ENCODE measurements around the gene FGD6. TPM values are rescaled to one million over a fixed set of nuclear protein-coding genes. Genes with fewer than 3 reads are reported as not detected.
"Not testable (repeated sequence)": the region's sequence is repeated elsewhere in the genome, so short reads cannot be mapped to it uniquely, and the experiment has no call there.

FGD6 gene
- total RNA-seq, 1 donor from 2014 or later, result 15.9 TPM

GRCh38 chr12:95130096-95130495, 87.2 kb downstream of the FGD6 start:
- DNase-seq (ENCODE audit: low read depth in 2 of 2), result peak in 1 of 2 donors; percentile 27

- DNase-seq (ENCODE audit: low read depth in 2 of 2), result no peak
Observed at GRCh38 chr12:95129115-95129514, 88.2 kb downstream of the FGD6 start.

DNA sequence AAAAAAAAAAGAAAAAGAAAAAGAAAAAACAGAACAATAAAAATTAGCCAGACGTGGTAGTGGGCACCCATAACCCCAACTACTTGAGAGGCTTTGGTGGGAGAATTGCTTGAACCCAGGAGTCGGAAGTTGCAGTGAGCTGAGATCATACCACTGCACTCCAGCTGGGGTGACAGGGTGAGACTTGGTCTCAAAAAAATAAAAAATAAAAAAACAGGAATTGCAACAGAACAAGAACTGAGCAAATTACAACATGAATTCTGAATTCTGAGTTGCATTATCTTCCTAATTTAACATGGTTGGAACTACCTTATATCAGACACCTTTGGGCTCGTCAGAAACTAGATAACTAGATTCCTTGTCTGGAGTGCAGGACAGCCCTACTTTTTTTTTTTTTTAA, 90.5 kb downstream of the FGD6 start:
- DNase-seq (ENCODE audit: low read depth in 2 of 2), result no peak

- DNase-seq (ENCODE audit: low read depth in 2 of 2), result no peak
Observed at GRCh38 chr12:95126076-95126475, 91.2 kb downstream of the FGD6 start.

DNA sequence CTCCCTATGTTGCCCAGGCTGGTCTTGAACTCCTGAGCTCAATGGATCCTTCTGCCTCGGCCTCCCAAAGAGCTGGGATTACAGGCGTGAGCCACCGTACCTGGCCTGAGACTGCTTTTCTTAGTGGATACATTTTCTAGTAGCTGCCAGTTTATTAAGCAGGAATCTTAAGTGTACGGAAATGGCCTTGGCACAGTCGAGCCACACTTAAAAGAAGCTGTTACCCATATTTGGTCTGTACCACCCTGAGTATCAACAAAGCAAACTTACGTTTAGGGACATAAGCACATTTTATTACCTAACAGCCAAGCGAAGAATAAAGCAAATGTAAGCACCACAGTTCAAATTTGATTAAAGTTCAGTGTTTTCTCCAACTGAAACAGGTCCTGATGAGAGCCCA, 93.2 kb downstream of the FGD6 start:
- no peak for DNase-seq (ENCODE audit: low read depth in 2 of 2)

GRCh38 chr12:95118788-95119179, 98.5 kb downstream of the FGD6 start:
- DNase-seq (ENCODE audit: low read depth in 2 of 2), result no peak

GRCh38 chr12:95118138-95118787, 99.0 kb downstream of the FGD6 start:
- DNase-seq (ENCODE audit: low read depth in 2 of 2), result peak; percentile 68 to 96

DNA sequence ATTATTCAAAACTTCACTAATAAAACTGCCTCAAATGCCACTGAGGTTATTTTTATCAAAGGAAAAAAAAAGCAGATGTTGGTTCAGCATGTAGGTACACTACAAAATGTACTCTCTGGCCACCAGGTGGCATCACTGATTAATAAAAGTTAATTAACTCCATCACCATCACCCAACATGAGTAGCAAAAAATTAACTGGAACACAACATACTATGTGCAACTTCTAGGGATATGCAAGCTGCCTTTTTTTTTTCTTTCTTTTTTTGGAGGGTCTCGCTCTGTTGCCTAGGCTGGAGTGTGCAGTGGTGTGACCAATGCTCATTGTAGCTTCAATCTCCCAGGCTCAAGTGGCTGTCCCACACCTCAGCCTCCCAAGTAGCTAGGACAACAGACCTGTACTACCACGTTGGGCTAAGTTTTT, 100.1 kb downstream of the FGD6 start:
- DNase-seq (ENCODE audit: low read depth in 2 of 2), result peak; percentile 87 to 88

DNA sequence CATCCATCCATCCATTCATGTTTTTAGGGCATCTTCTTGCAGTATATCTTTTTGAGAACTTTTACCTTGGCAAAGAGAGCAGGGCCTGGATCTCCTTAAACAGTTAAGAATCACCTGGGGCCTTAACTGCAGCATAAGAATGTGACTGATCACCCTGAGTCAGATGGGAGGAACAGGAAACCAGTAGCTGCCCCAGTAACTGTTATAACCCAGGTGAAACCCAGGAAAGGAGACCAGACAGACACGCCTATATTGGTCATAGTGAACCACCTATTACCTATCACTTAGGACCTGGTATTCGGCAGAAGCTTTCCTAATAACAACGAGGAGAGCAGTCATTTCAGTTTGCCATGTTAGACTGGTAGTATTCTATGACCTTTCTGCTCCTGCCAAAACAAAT, 100.5 kb downstream of the FGD6 start:
- DNase-seq (ENCODE audit: low read depth in 2 of 2), result no peak

DNA sequence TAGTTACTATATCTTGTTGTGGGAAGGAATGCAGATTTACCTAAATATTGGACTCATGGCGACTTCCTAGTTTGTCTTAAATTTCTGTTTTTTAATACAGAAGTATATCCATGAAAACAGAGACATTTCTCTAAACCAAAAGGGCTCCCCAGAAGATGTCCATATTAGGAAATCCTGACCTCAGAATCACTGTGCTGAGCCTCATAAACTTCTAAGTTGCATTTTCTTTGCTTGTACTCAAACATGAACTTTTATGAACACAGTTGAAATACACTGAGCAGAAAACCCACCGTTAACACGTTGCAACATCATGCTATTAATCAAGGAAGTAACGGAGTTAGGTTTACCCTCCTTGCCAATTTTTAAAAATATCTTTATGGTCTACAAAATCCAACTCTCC, 100.9 kb downstream of the FGD6 start:
- DNase-seq (ENCODE audit: low read depth in 2 of 2), result no peak

DNA sequence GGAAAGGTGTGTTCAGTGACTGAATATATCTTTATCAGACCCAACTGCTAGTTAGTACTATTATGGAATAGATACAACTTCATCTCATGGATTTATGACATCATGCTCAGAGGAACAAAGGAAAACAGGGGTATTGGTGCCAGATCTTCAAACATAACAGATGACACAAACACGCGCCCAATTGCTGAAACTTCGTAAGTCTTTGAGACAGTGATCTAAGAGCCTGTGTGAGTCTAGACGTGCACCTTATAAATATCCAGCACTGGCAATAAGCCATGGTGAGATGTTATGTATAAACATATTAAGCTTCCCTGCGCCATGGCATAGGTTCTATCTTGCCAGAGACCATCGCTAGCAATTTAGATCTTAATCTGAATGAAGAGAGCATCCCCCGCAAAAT, 101.6 kb downstream of the FGD6 start:
- peak in 1 of 2 donors; percentile 13 for DNase-seq (ENCODE audit: low read depth in 2 of 2)

- DNase-seq (ENCODE audit: low read depth in 2 of 2), result no peak
Observed at GRCh38 chr12:95114766-95115405, 102.4 kb downstream of the FGD6 start.

DNA sequence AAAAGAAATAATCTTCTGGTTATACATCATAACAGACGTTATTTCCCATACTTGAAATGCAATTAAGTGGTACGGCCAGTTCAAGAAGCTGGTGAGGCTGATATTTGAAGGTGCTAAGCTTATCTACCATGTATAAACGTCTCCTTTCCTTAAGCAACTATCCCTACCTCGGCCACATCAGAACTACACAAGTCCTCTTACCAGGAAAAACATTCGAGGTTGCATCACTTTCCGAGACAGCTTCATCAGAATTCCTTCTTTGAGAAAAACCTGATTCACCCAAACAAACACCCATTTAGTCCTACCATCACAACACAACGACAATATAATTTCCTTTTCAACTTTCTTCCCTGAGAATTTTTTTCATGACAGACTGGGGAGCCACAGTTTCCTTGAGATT, 109.9 kb downstream of the FGD6 start:
- DNase-seq (ENCODE audit: low read depth in 2 of 2), result no peak

DNA sequence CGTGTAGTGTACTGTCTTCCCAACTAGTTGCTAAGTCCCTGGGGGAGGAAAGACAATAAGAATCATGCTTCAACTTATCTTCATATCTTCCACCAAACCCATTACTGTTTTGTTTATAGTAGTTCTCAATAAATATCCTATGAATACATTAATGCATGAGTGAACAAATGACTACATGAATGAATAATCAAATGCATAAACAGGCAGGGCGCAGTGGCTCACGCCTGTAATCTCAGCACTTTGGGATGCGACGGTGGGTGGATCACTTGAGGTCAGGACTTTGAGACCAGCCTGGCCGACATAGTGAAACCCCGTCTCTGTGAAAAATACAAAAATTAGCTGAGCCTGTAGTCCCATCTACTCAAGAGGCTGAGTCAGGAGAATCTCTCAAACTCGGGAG, 111.7 kb downstream of the FGD6 start:
- no peak for DNase-seq (ENCODE audit: low read depth in 2 of 2)

DNA sequence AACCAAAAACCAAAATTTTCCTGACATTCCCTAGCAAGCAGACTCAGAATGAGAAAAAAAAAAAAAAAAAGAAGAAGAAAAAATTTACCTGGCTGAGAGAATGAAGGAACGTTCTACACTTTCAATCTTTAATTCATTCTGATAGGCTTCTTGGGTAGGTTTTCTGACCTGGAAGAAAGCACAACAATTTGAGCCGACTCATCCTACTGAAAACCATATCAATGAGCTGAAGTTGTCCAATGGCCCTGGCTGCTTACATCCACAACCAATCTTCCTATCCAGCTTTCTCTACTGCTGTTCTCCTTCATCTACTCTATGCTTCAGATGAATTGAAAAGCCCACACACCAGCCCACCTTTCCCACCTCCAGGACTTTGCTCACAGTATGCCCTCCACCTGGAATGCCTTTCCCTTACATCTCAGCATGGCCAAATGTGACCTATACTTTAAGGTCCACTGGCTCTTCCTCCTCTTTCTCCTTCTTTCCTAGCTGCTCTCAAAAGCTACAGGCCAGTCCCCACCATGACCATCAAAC, 112.3 kb downstream of the FGD6 start:
- no peak for DNase-seq (ENCODE audit: low read depth in 2 of 2)

- peak; percentile 24 to 90 for DNase-seq (ENCODE audit: low read depth in 2 of 2)
Observed at GRCh38 chr12:95102916-95103671, 114.2 kb downstream of the FGD6 start.

DNA sequence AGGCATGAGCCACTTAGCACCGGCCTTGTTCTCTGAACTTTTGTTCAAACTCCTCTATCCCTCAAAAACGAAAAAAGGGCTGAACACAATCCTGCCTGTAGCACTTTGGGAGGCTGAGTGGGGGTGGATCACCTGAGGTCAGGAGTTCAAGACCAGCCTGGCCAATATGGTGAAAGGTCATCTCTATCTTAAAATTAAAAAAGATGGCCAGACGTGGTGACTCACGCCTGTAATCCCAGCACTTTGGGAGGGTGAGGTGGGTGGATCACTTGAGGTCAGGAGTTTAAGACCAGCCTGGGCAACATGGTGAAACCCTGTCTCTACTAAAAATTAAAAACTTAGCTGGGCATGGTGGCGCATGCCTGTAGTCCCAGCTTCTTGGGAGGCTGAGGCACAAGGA, 115.3 kb downstream of the FGD6 start:
- DNase-seq (ENCODE audit: low read depth in 2 of 2), result not testable (repeated sequence)

DNA sequence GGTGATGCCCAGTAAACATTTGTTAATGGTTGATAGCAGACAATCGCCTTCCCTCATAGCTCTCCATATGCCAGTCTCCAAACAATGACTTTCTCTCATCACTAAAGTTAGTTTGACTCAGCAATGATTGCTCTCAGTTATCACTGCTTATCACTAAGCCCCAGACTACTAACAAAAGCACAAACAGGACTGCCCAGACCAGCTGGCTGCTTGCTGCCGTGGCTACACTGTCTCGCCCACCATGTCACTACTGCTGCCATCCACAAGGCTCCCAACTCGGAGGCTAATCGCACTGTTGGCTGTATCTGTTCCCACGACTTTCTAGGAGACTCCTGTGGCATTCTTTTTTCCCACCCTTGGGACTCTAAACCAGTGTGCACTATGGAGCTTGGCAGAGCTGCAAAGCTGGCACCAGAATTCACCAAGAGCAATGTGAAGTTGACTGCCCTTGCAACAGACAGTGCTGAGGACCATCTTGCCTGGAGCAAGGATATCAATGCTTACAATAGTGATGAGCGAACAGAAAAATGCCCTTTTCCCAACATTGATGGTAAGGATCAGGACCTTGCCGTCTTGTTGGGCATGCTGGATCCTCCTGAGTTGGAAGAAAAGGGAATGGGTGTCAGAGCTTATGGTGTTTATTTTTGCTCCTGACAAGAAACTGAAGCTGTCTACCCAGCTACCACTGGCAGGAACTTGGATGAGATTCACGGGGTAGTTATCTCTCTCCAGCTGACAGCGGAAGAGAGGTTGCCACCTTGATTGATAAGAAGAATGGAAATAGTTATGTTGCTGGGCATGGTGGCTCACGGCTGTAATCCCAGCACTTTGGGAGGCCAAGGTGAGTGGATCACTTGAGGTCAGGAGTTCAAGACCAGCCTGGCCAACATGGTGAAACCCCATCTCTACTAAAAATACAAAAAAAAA, 116.7 kb downstream of the FGD6 start:
- DNase-seq (ENCODE audit: low read depth in 2 of 2), result no peak

- DNase-seq (ENCODE audit: low read depth in 2 of 2), result no peak
Observed at GRCh38 chr12:95099270-95099790, 117.9 kb downstream of the FGD6 start.

- DNase-seq (ENCODE audit: low read depth in 2 of 2), result no peak
Observed at GRCh38 chr12:95096852-95097251, 120.4 kb downstream of the FGD6 start.

DNA sequence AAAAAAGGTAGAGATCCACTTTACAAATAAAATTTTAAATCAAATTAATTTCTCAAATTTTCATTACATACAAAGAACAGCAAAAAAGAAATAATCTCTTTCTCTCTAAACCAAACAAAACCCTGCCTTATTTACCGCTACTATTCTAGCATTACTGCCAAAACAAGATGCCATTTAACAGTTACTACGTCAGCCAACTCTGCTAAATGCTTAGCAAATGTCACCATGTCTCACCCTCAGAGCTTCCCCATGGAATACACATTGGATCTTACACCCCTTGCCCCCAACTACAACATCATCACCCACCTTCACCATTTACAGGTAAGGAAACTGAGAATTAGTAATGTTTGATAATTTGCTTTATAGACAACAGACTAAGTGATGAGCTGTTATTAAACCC, 120.9 kb downstream of the FGD6 start:
- no peak for DNase-seq (ENCODE audit: low read depth in 2 of 2)

All from lung microvascular endothelial cell (primary cell).